G401 (cell line): ENCODE data around the gene VSNL1. TPM values are rescaled to one million over a fixed set of nuclear protein-coding genes. Genes with fewer than 3 reads are reported as not detected.

Experiments used
- DNase-seq: peaks from one replicate; pipeline ENCODE4 v3.0.0-alpha.2; 2015; ENCODE audit warnings: low spot score
- in situ Hi-C: cut with HindIII; loops from 2 replicates; pipeline ENCODE4 v1.10.0; 2016; ENCODE audit warnings: low sequenced_read_pairs, mixed read lengths
- total RNA-seq: library from RNA; depleted of rRNA; stranded (reverse); fragments of >200 nt; shearing (Covaris generic); gene quantifications from 2 replicates; pipeline ENCODE4 v1.2.3, GENCODE V29; 2014; rRNA removed

VSNL1 gene
- not detected in 2 replicates for total RNA-seq

- peak; percentile 97 for DNase-seq
- in situ Hi-C loops = no loop called here
These were observed at the start of gene VSNL1 for GRCh38 chr2:17540093-17540812. Gene VSNL1 (plus strand): TSS chr2:17540696. CDS start chr2:17592075, 51,379 bp downstream.

- in situ Hi-C loops = no loop called here
- no peak for DNase-seq
These were observed 44.9 kb upstream of the VSNL1 start for GRCh38 chr2:17495590-17495989.

DNA sequence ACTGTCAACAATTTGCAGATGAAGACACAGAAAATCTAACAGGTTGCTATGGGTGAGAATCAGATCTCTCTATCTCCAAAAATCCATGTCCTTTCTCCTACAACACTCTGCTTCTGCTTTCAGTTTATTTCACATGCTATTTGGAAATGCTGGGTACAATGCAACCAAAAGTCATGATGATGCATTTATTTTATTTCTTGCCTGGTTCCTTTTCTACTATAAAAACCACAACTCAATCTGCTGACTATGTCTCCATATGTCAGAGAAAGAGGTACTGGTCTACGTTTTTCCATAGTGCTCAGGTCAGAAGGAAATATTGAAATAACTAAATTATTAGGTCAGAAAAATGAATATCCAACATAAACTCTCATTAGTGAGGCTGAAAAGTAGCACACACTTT lies 42.8 kb upstream of the VSNL1 start:
- in situ Hi-C loops = no loop called here
- no peak for DNase-seq

DNA sequence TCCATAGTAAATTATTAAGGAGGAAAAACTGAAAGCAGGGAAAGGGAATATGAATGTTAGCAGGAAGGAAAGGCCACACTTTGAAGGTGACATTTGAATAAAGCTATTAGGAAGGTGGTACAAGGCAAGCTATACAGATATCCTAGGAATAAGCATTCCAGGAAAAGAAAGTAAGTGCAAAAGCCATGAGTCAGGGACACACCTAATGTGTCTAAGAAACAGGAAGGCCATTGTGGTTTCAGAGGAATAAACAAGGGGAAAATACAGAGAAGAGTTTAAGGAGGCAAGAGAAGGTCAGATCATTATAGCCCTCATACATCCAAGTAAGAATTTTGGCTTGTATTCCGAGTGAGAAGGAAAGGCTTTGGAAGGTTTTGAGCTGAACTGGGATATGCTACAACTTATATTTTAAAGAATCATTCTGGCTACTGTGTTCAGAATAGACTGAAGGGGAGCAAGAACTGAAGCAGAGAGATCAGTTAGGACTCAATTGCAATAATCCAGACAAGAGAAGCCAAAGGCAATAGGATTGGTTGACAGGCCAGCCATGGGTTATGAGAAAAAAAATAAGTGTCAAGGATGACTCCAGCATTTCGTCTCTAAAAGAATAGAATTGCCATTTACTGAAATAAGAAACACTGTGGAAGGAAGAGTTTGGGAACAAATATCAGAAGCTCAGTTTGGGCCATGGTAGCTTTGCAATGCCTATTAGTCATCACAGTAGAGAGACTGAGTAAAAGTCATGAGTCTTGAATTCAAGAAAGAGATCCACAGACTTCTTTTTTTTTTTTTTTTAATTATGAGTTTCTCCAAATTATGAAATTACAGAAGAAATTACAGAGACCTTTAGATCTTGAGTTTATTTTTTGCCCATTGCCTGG lies 33.5 kb upstream of the VSNL1 start:
- DNase-seq = no peak
- in situ Hi-C loops = no loop called here

DNA sequence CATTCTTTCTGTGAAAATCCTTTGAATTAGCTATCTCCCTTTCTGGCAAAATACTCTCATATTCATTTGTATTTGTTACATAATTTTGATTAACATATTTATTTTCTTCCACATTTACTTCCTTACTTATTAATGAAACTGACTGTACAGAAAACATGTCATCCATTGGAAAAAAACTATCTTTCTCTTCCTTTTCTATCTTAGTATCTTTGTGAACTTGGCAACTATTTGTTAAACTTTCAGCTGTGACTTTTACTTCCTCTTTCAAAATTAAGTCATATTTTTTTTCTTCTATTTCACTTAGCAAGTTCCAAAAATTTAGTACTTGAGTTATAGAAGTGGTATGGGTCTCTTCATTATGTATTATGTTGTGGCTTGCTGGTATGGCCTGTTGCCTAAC lies 24.8 kb upstream of the VSNL1 start:
- no peak for DNase-seq
- in situ Hi-C loops = no loop called here

GRCh38 chr2:17517481-17518211 lies 22.9 kb upstream of the VSNL1 start:
- no peak for DNase-seq
- in situ Hi-C loops = no loop called here

DNA sequence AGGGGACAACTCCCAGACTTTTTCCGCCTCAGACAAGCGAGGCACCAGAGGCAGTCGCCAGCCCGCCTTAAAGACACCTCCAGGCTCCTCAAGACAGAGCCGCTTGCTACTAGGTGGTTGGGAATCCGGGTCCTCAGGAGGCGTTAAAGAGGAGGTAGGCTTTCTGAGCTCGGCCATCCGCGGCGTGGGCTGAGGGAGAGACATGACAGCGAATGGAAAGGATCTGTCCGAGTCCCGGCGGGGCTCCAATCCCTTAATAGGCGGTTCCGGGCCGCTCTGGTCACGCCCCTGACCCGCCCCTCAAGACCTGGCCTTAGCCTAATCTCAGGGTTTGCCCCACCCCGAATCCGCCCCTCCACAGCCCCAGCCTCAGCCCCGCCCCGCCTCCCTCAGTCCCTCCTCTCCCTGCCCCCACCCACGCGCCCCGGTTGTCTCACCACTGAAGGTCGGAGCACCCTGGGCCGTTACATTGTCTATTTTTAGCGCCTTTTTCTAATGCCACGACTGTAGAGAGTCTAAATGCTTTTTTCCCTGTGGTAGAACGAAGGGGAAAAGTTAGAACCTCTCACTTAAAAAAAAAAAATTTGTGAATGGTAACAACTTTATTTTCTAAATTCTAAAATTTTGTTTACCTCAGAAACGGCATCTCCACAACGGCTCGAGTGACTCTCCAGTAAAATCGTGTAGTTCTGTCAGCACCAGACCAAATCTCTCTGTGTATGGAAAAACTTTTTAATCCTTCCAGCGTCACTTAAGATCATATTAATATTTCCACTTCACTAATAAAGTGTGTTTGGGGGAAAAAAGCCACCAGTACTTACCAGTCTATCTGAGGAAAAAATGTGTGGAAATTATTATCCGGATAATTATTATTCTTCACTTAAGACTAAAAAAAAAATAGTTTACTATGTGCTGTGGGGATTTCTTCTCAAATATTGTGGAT lies 22.0 kb upstream of the VSNL1 start, which contains the start of gene RAD51AP2:
RAD51AP2 (minus strand) TSS at position 229 of the 943 bp plus-strand sequence; CDS start at position 204, 25 bp downstream.
- in situ Hi-C loops = no loop called here
- peak; percentile 99 for DNase-seq

DNA sequence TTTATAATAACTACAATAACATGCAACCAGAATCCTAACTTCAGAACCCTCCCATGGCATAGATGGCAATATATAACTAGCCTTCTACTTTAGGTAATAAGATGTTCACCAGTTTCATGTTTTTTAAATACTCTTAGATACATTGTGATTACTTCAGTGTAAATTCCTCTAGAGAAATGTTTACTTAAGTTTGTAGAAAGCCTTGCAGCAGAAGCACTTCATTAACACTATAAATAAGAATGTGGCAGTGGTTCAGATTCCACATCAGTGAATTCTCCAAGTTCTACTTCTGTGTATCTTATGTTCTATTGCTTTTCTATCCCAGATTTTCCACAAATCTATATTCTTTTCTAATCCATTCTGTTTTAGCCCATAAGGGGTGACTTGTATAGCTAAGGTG lies 21.0 kb upstream of the VSNL1 start:
- in situ Hi-C loops = no loop called here

GRCh38 chr2:17520761-17521160 lies 19.7 kb upstream of the VSNL1 start:
- in situ Hi-C loops = no loop called here
- peak; percentile 1 for DNase-seq

More for the DNA sequence above, 21.0 kb upstream of the VSNL1 start:
- peak; percentile 17 for DNase-seq

DNA sequence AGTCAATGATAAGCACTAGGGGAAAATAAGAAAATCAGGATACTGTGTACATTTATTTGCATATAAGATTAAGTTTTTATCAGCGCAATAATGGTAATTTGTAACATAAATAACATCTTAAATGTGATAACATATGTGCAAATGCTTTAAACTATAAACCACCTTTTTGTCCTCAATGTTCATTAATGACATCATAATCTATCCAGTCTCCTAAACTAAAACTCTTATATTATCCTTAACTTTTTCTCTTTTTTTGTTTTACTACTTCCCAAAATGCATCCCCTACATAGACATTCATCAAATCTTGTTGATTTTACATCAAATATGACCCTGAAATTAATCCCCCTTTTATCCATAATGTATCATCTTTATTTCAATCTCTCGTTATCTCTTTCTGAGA lies 18.9 kb upstream of the VSNL1 start:
- in situ Hi-C loops = no loop called here
- no peak for DNase-seq

GRCh38 chr2:17522303-17522702 lies 18.2 kb upstream of the VSNL1 start:
- in situ Hi-C loops = no loop called here
- no peak for DNase-seq

GRCh38 chr2:17529771-17530170 lies 10.7 kb upstream of the VSNL1 start:
- no peak for DNase-seq
- in situ Hi-C loops = no loop called here

- in situ Hi-C loops = no loop called here
- DNase-seq = no peak
These were observed 7.0 kb upstream of the VSNL1 start for GRCh38 chr2:17533546-17533945.

DNA sequence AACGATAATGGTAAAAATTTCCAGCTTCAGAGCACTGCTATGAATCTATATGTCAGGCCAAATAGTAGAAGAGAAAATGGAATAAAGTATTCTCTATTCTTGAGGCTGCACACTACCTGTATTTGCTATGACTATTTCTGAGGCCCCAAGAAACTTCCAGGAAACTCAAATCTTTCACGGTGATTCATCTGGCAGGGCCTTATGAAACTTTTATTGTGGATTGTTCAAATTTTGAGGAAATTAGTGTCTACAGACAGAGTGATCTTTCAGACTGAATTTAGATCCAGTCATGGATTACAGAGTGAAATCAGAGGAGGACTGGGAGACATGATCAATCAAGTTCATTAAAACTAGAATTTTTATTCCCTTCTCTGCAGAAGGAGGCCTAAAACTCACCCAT lies 4.1 kb upstream of the VSNL1 start:
- in situ Hi-C loops = no loop called here
- DNase-seq = no peak

DNA sequence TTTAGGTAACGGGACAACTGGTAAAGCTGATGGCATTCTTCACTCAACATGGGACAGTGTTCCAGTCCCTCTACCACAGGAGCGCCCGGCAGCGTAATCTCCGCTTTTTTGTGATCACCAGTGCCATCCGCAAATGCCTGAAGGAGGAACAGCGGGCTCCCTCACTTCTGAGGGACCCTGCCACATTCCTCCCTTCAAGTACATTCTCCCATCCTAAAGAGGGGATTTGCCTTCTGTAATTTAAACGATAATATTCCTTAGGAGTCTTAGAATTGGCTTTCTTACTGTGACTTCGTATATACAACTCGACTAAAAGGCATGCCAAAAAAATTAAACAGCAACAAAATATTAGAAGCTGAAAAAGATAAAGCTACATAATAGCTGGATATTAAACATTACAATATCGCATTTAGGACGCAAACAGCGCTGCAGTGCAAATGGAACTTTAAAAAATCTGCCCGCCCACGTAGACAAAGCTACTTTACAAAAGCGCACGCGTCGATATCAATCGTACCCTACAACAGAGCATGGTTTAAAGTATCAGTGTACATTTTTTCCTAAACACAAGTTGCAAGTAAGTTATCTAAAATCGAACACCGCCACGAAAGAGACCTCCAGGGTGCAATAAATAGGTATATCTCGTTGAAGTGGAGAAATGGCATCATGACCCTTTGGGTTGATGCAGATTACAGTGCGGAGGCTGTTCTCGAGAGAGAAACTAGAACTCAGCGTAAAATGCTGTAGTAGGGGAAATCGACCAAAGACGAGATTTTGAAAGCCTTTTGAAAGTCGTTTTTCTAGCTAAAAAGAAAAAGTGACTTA lies 2.3 kb upstream of the VSNL1 start:
- peak; percentile 62 for DNase-seq
- in situ Hi-C loops = no loop called here

DNA sequence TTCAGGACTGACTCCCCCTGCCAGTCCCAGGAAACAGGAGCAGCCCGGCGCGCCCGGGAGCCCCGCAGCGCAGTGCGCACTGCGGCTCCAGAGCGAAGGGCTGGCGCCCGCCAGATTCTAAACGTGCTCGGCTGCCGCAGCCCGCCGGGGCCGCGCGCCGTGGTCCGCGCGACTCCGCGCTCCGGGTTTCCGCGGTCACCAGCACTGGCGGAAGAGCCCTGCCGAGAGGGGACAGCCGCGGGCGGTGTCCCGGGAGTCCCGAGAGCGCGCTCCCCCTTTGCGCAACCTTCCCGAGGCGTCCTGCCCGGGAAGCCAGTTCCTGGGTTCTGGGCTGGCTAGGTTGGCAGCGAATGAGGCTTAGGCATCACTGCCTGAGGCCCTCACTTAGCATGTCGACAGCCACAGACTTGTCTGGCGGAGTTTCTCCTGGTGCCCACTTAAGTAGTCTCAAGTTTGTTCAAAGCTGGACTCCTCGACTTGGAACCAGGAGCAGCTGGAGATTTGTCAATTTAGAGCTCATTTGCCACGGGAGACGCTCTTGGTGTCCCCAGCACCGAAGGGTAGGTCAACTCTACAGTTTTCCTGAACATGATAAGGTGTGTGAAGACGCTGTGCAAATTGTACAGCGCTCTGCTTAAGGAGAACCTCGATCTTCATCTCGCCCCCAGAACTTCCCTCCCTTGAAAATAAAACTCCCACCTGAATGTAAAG lies 1.5 kb upstream of the VSNL1 start:
- in situ Hi-C loops = no loop called here
- DNase-seq = peak; percentile 66

GRCh38 chr2:17539611-17540092 lies 844 bp upstream of the VSNL1 start:
- DNase-seq = peak; percentile 54
- in situ Hi-C loops = no loop called here
